GM18858 (cell line): ENCODE measurements around the gene ITGB1BP1.
A peak's percentile ranks its signal among the peaks of the same experiment; 100 is the strongest.

ENCODE experiments used
- ATAC-seq: cut with Tn5 transposase; IDR thresholded peaks from one replicate; pipeline ENCODE4 v1.9.1; 2021; ENCODE audit not compliant: unreplicated experiment

ITGB1BP1 gene

DNA sequence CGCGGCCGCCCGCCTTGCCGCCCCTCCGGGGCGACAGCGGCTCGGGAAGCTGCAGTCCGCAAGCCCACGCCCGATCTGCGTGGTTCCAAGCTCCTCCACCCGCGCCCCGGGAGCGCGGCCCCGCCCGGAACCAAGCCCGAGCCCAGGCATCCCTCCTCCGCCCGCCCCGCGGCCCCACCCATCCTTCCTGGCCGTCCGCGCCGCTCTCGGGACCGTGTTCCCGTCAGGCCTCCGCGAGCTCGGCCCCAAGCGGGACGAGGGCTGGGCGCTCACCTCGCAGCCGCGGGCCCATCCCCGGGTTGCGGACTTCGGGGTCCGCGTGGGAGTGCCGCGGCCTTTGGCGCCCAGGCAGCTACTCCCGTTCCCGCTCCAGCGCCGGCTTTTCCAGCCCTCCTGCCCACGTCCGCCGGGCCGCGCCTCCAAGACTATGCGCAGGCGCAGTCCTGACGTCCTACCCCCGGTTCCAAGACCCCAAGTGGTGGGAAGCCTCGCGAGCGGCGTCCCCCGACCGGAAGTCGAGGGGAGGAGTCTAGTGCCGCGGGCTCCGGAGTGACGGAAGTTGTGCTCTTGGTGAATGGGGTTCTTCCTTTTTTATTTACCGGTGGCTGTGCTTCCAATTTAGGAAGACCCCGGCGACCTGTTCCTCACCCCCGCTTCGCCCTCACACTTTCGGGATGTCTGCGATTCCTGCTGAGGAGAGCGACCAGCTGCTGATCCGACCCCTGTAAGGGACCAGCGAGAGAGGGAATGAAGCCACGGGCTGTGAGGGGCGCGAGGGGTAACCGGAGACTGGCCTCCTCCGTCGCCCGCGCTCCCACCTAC is at the start of gene ITGB1BP1, which contains the start of gene CPSF3:
ITGB1BP1 (minus strand) TSS at position 429 of the 822 bp plus-strand sequence. CDS start 4,831 bp downstream, outside the sequence.
CPSF3 (plus strand) TSS at position 555 of the 822 bp plus-strand sequence; CDS start at position 675, 120 bp downstream.
- peak; percentile 78 for ATAC-seq

- ATAC-seq: no peak
These were observed 49.2 kb upstream of the ITGB1BP1 start for GRCh38 chr2:9472511-9472910.

GRCh38 chr2:9471206-9471605 is 47.9 kb upstream of the ITGB1BP1 start:
- ATAC-seq: no peak

- ATAC-seq: no peak
These were observed 44.4 kb upstream of the ITGB1BP1 start for GRCh38 chr2:9467687-9468086.

DNA sequence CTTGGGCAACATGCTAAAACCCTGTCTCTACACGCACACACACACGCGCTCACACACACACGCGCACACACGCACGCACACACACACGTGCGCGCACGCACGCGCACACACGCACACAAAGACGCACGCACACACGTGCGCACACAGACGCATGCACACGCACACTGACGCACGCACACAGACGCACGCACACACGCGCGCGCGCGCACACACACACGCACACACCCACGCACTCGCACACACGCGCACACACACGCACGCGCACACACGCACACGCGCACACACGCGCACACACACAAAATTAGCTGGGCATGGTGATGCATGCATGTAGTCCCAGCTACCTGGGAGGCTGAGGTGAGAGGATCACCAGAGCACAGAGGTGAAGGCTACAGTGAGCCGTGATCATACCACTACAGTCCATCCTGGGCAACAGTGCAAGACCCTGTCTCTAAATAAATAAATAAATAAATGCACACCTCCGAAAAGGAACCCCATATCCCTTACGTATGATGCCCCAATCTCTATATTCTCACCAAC is 42.9 kb upstream of the ITGB1BP1 start:
- no peak for ATAC-seq

DNA sequence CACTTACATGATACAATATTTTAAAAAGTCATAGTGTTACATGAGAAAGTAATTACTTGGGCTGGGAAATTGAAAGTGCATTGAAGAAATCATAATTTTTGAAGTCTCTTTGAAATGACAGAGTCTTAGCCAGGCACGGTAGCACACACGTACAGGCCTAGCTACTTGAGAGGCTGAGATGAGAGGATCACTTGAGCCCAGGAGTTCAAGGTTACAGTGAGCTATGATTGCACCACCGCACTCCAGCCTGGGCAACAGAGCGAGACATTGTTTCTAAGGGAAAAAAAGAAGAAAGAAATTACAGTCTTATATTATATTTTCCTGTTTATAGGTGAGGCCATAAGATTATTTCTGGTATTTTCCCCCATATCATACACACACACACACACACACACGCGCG is 41.8 kb upstream of the ITGB1BP1 start:
- ATAC-seq: no peak

DNA sequence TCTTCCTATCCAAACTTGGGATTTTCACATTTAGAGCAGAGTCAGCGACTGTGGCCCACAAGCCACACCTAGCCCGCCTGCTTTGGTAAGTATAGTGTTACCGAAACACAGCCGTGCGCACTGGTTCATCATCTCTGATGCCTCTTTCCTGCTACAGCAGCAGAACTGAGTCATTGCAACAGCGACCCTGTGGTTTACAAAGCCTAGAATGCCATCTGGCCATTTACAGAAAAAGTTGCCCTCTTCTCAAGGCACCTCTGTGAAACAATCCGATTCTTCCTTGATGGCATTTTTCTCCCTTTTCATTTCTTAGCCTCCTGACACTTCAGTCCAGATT is 40.3 kb upstream of the ITGB1BP1 start:
- no peak for ATAC-seq

- no peak for ATAC-seq
These were observed 39.8 kb upstream of the ITGB1BP1 start for GRCh38 chr2:9462886-9463697.

GRCh38 chr2:9462313-9462712 is 39.0 kb upstream of the ITGB1BP1 start:
- no peak for ATAC-seq

GRCh38 chr2:9461079-9461478 is 37.8 kb upstream of the ITGB1BP1 start:
- ATAC-seq: no peak

- no peak for ATAC-seq
These were observed 37.2 kb upstream of the ITGB1BP1 start for GRCh38 chr2:9460441-9461017.

DNA sequence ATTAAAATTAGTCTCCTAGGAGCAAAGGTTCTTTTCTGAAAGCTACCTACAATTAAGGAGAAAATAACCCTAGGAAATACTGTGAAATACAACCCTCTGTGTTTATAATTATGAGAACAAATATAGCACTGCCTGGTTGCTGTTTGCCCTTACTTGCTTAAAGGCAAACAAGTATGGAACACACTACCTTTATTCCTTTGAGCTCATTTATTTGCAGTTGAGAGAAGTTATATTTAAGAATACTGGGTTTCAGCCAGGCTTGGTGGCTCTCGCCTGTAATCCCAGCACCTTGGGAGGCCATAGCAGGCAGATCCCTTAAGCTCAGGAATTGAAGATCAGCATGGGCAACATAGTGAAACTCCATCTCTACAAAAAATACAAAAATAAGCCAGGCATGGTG is 27.9 kb upstream of the ITGB1BP1 start:
- no peak for ATAC-seq

GRCh38 chr2:9445089-9445488 is 21.8 kb upstream of the ITGB1BP1 start:
- no peak for ATAC-seq

DNA sequence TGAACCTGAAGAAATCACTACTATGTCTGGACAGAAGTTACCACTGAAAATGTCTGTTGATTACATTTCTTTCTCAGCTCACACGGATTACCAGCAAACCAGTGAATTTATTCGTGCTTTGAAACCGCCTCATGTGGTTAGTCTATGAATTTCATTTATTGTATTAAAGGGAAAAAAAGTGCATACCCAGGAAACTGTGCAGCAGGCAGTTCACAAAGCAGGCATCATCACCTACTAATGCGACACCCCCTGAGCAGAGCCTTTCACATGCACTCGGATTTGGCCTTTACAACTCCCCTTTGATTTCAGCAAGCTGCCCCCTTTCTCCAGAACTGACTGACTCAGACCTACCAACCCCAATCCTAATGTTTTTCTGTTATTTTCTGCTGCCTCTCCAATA is 20.2 kb upstream of the ITGB1BP1 start:
- ATAC-seq: no peak

DNA sequence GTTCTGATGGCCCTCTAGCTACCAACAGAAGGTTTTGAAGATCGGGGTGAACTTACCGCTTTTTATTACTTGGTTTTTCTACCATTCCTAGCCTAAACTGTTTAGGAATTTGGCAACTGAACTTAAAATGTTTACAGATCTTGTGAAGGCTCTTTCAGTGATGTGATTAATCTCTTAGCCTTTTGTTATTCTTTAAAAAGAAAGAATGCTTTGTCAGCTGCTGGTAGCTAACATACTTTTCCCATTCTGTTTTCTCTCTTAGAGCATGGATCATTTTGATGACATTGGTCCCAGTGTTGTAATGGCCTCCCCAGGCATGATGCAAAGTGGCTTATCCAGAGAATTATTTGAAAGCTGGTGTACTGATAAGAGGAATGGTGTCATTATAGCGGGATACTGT is 18.2 kb upstream of the ITGB1BP1 start:
- ATAC-seq: no peak

DNA sequence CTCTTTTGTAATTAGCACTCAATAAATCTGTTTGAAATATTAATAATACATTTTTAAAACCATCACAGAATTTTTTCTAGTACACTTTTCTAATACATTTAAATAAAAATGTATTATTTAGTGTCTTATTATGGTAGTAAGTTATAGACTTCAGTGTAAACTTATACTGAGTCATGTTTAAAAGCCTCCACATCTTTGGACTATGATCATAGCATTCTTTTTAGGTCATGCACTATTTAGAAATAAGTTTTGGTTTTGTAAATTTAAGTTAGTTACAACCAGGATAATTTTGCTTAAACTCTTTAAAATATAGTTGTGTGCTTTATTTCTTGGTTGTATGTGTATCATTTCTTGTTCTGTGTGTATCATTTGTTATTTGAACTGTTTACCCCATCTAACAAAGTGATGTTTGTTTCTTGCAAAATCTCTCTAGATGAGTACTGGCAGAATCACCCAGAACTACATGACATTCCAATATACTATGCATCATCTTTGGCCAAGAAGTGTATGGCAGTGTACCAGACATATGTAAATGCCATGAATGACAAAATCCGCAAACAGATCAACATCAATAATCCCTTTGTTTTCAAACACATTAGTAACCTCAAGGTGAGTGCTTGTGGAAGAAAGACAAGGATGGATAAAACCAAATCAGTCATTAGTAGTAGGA is 16.9 kb upstream of the ITGB1BP1 start:
- ATAC-seq: no peak

GRCh38 chr2:9439536-9439935 is 16.2 kb upstream of the ITGB1BP1 start:
- ATAC-seq: no peak

- no peak for ATAC-seq
These were observed 11.2 kb upstream of the ITGB1BP1 start for GRCh38 chr2:9434489-9434888.

DNA sequence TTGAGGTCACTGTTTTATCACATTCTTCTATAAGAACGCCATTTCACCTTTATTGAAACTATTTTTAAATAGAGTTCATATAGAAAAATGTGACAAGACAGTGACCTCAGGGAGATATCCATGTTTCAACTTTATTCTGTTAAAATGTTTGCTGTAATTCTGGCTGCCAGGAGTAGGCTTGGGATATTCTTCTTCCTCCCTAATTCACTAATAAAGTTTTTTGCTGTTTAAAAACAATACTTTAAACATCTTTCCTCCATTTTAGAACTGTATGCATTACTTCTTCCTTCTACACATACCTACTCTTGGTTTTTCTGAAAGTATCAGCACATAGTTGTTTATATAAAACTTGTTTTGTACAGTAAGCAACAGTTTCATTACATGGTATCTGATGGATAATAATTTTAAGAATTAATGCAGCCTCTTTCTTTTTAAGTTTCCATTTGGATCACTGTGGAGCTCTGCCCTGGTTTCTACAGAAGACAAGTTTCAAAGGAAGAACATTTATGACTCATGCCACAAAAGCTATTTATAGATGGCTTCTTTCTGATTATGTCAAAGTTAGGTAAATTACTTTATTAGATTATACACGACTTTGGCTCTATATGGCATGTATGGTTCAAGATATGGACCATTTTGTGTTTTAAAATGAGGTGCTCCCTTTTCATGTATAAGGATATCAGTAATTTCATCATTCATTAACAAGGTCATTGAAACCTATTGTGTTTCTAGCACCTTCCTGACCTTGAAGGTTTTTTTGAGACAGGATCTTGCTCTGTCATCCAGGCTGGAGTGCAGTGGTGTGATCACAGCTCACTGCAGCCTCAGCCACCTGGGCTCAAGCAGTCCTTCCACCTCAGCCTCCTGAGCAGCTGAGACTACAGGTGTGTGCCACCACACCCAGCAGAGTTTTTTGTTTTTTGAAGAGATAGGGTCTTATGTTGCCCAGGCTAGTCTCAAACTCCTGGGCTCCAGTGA is 7.3 kb upstream of the ITGB1BP1 start:
- ATAC-seq: no peak
